Activated T-helper 1 cell treated with anti-CD3 and anti-CD28 coated beads, Interleukin-12 subunit alpha, Interleukin-12 subunit beta, Interleukin-2, Interleukin-4 antibody, amounts not matched to agents 30 ng/mL and 10 ng/mL and 1 ng/mL, durations not matched to agents 14 hours and 24 hours and 36 hours (primary cell): ENCODE results near the gene ZDHHC16. TPM values are rescaled to one million over a fixed set of nuclear protein-coding genes. Genes with fewer than 3 reads are reported as not detected.

Experiments
- DNase-seq: peaks from one replicate; pipeline ENCODE4 v3.0.0; 2021; ENCODE audit warnings: low spot score
- H3K27ac Mint-ChIP-seq: one replicate; pipeline ENCODE4 v1.8.0; 2021; ENCODE audit warnings: mild to moderate bottlenecking, mixed read lengths
- H3K27me3 Mint-ChIP-seq: one replicate; pipeline ENCODE4 v1.8.0; 2022; ENCODE audit warnings: mild to moderate bottlenecking, moderate library complexity, mixed read lengths; ENCODE audit not compliant: insufficient read depth
- H3K36me3 Mint-ChIP-seq: one replicate; pipeline ENCODE4 v1.8.0; 2021; ENCODE audit warnings: low read depth, mixed read lengths
- H3K4me1 Mint-ChIP-seq: one replicate; pipeline ENCODE4 v1.8.0; 2021; ENCODE audit warnings: low read depth, mixed read lengths
- H3K4me3 Mint-ChIP-seq: one replicate; pipeline ENCODE4 v1.8.0; 2021; ENCODE audit warnings: mild to moderate bottlenecking, moderate library complexity, mixed read lengths
- H3K9me3 Mint-ChIP-seq: one replicate; pipeline ENCODE4 v1.8.0; 2021; ENCODE audit warnings: mixed read lengths
- intact Hi-C: fragments of 100-400 bp; cut with micrococcal nuclease; formaldehyde crosslinking; loops from one replicate; pipeline ENCODE4 v1.15.1; 2024
- total RNA-seq: library from RNA; stranded (reverse); gene quantifications from 2 replicates; pipeline ENCODE4 v1.2.3, GENCODE V29; 2022

Gene ZDHHC16
- total RNA-seq, 1 donor from 2014 or later, result 48.3 TPM

GRCh38 chr10:97445357-97445721 is 636 bp upstream of the ZDHHC16 start:
- H3K36me3 Mint-ChIP-seq, result peaks cover 20% of the 10 kb centered on the region
- peaks cover 40% of the 10 kb centered on the region for H3K4me1 Mint-ChIP-seq
- no peaks in the 10 kb centered on the region for H3K27me3 Mint-ChIP-seq
- H3K4me3 Mint-ChIP-seq, result peak overlapping the region; percentile 93
- no peaks in the 10 kb centered on the region for H3K9me3 Mint-ChIP-seq
- no peak for DNase-seq
- intact Hi-C loops, result loop anchor here (1.0 to 2.0 kb wide), 3 partner anchors 32 to 187 kb away; partner anchors contain the start of gene MORN4
- H3K27ac Mint-ChIP-seq, result peak overlapping the region; percentile 92

- H3K4me1 Mint-ChIP-seq, result peaks cover 49% of the 10 kb centered on the region
- H3K27me3 Mint-ChIP-seq, result no peaks in the 10 kb centered on the region
- no peaks in the 10 kb centered on the region for H3K9me3 Mint-ChIP-seq
- peaks cover 21% of the 10 kb centered on the region for H3K36me3 Mint-ChIP-seq
- intact Hi-C loops, result no loop called here
- peak overlapping the region; percentile 35 for H3K27ac Mint-ChIP-seq
- no peak for DNase-seq
- no peak overlapping the region for H3K4me3 Mint-ChIP-seq
Measured at GRCh38 chr10:97450828-97451227, 4.9 kb downstream of the ZDHHC16 start.

- Mint-ChIP-seq H3K4me1 (peaks cover 46% of the 10 kb centered on the region), H3K27ac (no peak overlapping the region), H3K36me3 (peaks cover 27% of the 10 kb centered on the region), H3K9me3 (no peaks in the 10 kb centered on the region), H3K27me3 (no peaks in the 10 kb centered on the region), H3K4me3 (no peak overlapping the region)
- no peak for DNase-seq
- intact Hi-C loops, result no loop called here
Measured at GRCh38 chr10:97451605-97452004, 5.6 kb downstream of the ZDHHC16 start.

GRCh38 chr10:97452352-97452751 is 6.4 kb downstream of the ZDHHC16 start:
- peaks cover 33% of the 10 kb centered on the region for H3K36me3 Mint-ChIP-seq
- H3K4me3 Mint-ChIP-seq, result no peak overlapping the region
- intact Hi-C loops, result no loop called here
- H3K27ac Mint-ChIP-seq, result peak overlapping the region; percentile 58
- H3K27me3 Mint-ChIP-seq, result no peaks in the 10 kb centered on the region
- H3K9me3 Mint-ChIP-seq, result no peaks in the 10 kb centered on the region
- peaks cover 39% of the 10 kb centered on the region for H3K4me1 Mint-ChIP-seq
- DNase-seq, result no peak

GRCh38 chr10:97454330-97455036 is 8.5 kb downstream of the ZDHHC16 start:
- intact Hi-C loops, result no loop called here
- Mint-ChIP-seq H3K27ac (peak overlapping the region; percentile 71), H3K27me3 (no peaks in the 10 kb centered on the region), H3K4me3 (no peak overlapping the region), H3K9me3 (no peaks in the 10 kb centered on the region), H3K4me1 (peaks cover 26% of the 10 kb centered on the region), H3K36me3 (peaks cover 42% of the 10 kb centered on the region)
- DNase-seq, result no peak

- H3K27me3 Mint-ChIP-seq, result no peaks in the 10 kb centered on the region
- no peak overlapping the region for H3K4me3 Mint-ChIP-seq
- no peak overlapping the region for H3K27ac Mint-ChIP-seq
- intact Hi-C loops, result no loop called here
- no peaks in the 10 kb centered on the region for H3K9me3 Mint-ChIP-seq
- DNase-seq, result no peak
- peaks cover 49% of the 10 kb centered on the region for H3K36me3 Mint-ChIP-seq
- H3K4me1 Mint-ChIP-seq, result peaks cover 17% of the 10 kb centered on the region
Measured at GRCh38 chr10:97456034-97456685, 10.2 kb downstream of the ZDHHC16 start.

GRCh38 chr10:97456686-97457065 is 10.7 kb downstream of the ZDHHC16 start:
- no peak overlapping the region for H3K27ac Mint-ChIP-seq
- peaks cover 17% of the 10 kb centered on the region for H3K4me1 Mint-ChIP-seq
- intact Hi-C loops, result no loop called here
- no peaks in the 10 kb centered on the region for H3K27me3 Mint-ChIP-seq
- H3K4me3 Mint-ChIP-seq, result no peak overlapping the region
- no peak for DNase-seq
- peaks cover 49% of the 10 kb centered on the region for H3K36me3 Mint-ChIP-seq
- no peaks in the 10 kb centered on the region for H3K9me3 Mint-ChIP-seq

- no peak overlapping the region for H3K27ac Mint-ChIP-seq
- peaks cover 54% of the 10 kb centered on the region for H3K36me3 Mint-ChIP-seq
- no peaks in the 10 kb centered on the region for H3K27me3 Mint-ChIP-seq
- H3K4me1 Mint-ChIP-seq, result peaks cover 8% of the 10 kb centered on the region
- intact Hi-C loops, result no loop called here
- H3K4me3 Mint-ChIP-seq, result no peak overlapping the region
- no peaks in the 10 kb centered on the region for H3K9me3 Mint-ChIP-seq
- no peak for DNase-seq
Measured at GRCh38 chr10:97459111-97459510, 13.1 kb downstream of the ZDHHC16 start.

- intact Hi-C loops, result loop anchor here (5.0 kb wide), 1 partner anchor 53 kb away; no protein-coding TSS in a partner anchor
- no peaks in the 10 kb centered on the region for H3K27me3 Mint-ChIP-seq
- H3K36me3 Mint-ChIP-seq, result peaks cover 55% of the 10 kb centered on the region
Measured at GRCh38 chr10:97459933-97460332, 14.0 kb downstream of the ZDHHC16 start.

GRCh38 chr10:97462309-97462708 is 16.3 kb downstream of the ZDHHC16 start:
- H3K36me3 Mint-ChIP-seq, result peaks cover 51% of the 10 kb centered on the region
- no peak overlapping the region for H3K27ac Mint-ChIP-seq
- no peaks in the 10 kb centered on the region for H3K27me3 Mint-ChIP-seq
- H3K4me3 Mint-ChIP-seq, result no peak overlapping the region
- intact Hi-C loops, result loop anchor here (5.0 kb wide), 1 partner anchor 55 kb away; no protein-coding TSS in a partner anchor
- no peaks in the 10 kb centered on the region for H3K4me1 Mint-ChIP-seq
- no peaks in the 10 kb centered on the region for H3K9me3 Mint-ChIP-seq
- DNase-seq, result no peak

More at GRCh38 chr10:97459933-97460332, 14.0 kb downstream of the ZDHHC16 start:
- Mint-ChIP-seq H3K4me3 (no peak overlapping the region), H3K27ac (peak overlapping the region; percentile 35), H3K4me1 (no peaks in the 10 kb centered on the region), H3K9me3 (no peaks in the 10 kb centered on the region)
- DNase-seq, result no peak

GRCh38 chr10:97463363-97464132 is 17.6 kb downstream of the ZDHHC16 start:
- intact Hi-C loops, result loop anchor here (1.0 to 5.0 kb wide), 3 partner anchors 17 to 90 kb away; partner anchors contain the start of genes EXOSC1 and ZDHHC16
- Mint-ChIP-seq H3K4me3 (no peak overlapping the region), H3K27ac (no peak overlapping the region), H3K36me3 (peaks cover 45% of the 10 kb centered on the region), H3K4me1 (no peaks in the 10 kb centered on the region), H3K9me3 (no peaks in the 10 kb centered on the region), H3K27me3 (no peaks in the 10 kb centered on the region)
- DNase-seq, result peak; percentile 18

- no peak for DNase-seq
- intact Hi-C loops, result loop anchor here (5.0 kb wide), 1 partner anchor 57 kb away; no protein-coding TSS in a partner anchor
- no peaks in the 10 kb centered on the region for H3K9me3 Mint-ChIP-seq
- H3K4me1 Mint-ChIP-seq, result no peaks in the 10 kb centered on the region
- peak overlapping the region; percentile 47 for H3K27ac Mint-ChIP-seq
- no peak overlapping the region for H3K4me3 Mint-ChIP-seq
- peaks cover 39% of the 10 kb centered on the region for H3K36me3 Mint-ChIP-seq
- H3K27me3 Mint-ChIP-seq, result no peaks in the 10 kb centered on the region
Measured at GRCh38 chr10:97464226-97464625, 18.3 kb downstream of the ZDHHC16 start.

GRCh38 chr10:97465982-97466381 is 20.0 kb downstream of the ZDHHC16 start:
- H3K4me1 Mint-ChIP-seq, result no peaks in the 10 kb centered on the region
- H3K27me3 Mint-ChIP-seq, result no peaks in the 10 kb centered on the region
- DNase-seq, result no peak
- H3K27ac Mint-ChIP-seq, result no peak overlapping the region
- peaks cover 37% of the 10 kb centered on the region for H3K36me3 Mint-ChIP-seq
- intact Hi-C loops, result no loop called here
- no peak overlapping the region for H3K4me3 Mint-ChIP-seq
- no peaks in the 10 kb centered on the region for H3K9me3 Mint-ChIP-seq
